H54 (cell line): ENCODE results near the gene INSIG2.

Experiments used
- DNase-seq: peaks from one replicate; pipeline ENCODE4 v3.0.0; 2011; ENCODE audit warnings: low spot score, mixed read lengths; ENCODE audit not compliant: insufficient read length
- FAIRE-seq: peaks from 3 replicates; lab custom pipeline; 2011; peaks lifted over from hg19 to GRCh38; lab: Jason Lieb, UNC
- POLR2A ChIP-seq: IDR thresholded peaks from 2 replicates; pipeline ENCODE4 v1.6.1; 2011; ENCODE audit warnings: low read depth, mild to moderate bottlenecking, low read length

INSIG2 gene

DNA sequence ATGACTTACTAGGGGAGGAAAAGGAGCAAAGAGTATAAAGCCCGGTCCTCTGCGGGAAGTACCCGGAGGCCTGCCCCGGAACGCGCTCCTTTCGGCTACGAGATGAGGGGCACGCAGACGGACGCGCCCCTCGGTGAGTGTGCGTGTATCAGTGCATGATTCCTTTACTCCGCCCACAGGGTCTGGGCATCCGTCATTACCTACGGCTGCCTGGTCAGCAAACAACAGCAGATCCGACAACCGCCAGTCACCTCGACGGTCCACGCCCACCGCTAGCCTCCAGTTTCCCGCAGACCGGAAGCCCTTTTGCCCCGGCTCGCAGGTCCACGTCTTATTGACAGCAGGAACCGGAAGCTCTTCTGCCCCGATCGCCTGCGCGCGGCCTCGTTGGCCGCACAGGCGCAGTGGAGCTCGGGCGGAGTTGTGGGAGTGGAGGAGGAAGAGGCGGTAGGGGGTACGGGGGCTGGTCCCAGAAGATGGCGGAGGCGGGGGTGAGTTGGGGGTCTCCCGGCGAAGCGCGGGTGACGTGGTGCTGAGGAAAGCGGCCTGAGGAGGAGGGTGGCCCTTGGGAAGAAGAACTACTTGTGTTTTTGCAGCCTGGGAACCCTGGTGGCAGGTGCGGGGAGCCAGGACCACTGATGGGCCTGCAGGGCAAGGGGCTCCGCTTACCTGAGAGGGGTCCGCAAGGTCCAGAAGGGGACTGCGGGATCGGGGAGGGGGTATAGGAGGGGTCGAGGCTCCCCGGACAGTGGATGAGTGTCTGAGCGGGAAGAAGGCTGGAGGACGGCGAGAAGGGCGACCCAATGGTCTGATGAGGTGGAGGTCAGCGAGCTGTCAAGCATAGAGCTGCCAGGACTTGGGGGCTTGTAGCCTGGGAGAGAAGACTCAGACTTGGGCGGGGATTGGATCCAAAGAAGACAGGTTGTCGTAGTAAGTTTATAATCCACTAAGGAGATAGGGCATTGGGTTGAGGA is at the start of gene INSIG2:
Gene INSIG2, plus strand, starts transcription at position 421 of the 974 bp plus-strand sequence. CDS start 8,086 bp downstream, outside the sequence.
- FAIRE-seq (peak; percentile 99), DNase-seq (peak; percentile 83)
- peak; percentile 45; the same call in 1 of the 2 replicates for TF ChIP-seq POLR2A

DNA sequence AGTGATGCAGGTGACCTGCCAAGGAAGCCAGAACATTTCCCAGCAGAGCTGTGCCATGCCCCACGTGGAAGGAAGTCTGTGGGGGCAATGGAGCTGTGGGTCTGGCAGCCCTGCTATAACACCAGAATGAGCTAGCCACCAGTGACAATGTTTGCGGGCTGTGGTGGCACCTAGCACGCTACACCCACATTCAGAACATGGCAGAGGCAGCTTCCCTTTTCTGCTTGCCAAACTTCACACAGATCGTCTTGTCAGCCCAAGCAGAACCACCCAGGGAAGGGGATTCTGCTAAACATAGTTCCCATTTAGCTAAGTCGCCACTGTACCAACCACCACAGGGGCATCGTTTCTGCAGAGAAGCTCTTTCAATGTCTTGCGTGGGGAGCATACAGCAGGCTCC is 47.4 kb upstream of the INSIG2 start:
- DNase-seq = no peak
- no peak for TF ChIP-seq POLR2A
- FAIRE-seq = no peak

DNA sequence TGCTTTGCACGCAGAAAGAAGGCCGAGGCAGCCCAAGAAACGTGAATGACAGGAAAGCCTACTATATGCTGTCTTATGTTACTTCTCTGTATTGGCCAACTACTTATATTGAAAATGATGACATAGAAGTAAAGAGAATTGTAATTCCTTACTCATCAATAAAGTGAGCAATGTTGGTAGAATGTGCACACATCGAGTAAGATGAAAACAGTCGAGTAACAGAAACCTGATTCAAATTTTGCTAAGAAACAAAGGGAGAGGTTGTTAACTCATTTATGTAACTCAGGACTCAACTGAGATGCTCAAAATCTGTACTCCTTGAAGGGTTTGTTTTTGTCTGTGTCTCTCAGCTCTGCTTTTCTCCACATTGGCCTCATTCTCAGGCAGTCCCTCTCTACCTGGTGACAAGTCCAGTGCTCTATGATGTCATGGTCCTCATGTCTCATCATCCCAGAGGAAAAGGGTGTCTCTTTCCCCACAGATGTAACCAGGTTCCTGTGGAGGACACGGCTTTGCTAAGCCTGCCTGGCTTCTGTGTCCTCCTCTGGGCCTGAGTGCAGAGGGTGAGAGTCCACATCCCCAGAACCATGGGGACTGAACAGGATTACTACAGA is 44.1 kb upstream of the INSIG2 start:
- TF ChIP-seq POLR2A = no peak
- FAIRE-seq (no peak), DNase-seq (no peak)

DNA sequence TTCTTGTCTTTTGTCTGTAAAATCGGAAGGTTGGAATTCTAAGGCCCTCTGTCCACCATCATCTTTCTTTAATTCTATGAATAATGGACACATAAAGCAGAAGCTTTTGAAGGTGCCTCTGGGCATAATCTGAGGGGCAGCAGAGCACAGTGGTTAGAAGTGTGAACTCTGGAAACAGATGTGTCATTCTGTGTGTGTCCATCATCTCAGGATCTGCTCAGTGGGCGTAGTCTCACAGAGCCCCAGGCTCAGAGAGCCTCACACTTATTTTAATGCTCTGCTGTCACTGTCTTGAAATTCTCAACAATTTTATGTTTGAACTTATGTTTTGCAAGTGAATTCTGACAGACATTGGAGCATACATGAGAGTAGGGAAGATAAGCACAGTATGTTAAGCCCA is 43.4 kb upstream of the INSIG2 start:
- DNase-seq (no peak), FAIRE-seq (no peak)
- no peak for TF ChIP-seq POLR2A

DNA sequence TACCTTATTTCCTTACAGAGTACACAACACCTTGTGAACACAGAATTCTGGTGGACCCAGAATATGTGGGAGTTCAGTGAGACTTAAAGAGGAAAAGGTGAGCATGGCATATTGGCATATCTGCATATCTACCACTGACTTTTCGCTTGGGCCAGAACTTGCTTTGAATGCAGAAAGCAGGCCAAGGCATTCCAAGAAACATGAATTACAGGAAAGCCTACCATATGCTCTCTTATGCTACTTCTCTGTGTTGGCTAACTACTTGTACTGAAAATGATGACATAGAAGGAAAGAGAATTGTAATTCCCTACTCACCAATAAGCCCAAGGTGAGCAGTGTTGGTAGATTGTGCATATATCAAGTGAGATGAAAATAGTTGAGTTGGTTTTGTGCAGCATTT is 43.0 kb upstream of the INSIG2 start:
- no peak for DNase-seq
- FAIRE-seq = peak; percentile 38
- TF ChIP-seq POLR2A = no peak

DNA sequence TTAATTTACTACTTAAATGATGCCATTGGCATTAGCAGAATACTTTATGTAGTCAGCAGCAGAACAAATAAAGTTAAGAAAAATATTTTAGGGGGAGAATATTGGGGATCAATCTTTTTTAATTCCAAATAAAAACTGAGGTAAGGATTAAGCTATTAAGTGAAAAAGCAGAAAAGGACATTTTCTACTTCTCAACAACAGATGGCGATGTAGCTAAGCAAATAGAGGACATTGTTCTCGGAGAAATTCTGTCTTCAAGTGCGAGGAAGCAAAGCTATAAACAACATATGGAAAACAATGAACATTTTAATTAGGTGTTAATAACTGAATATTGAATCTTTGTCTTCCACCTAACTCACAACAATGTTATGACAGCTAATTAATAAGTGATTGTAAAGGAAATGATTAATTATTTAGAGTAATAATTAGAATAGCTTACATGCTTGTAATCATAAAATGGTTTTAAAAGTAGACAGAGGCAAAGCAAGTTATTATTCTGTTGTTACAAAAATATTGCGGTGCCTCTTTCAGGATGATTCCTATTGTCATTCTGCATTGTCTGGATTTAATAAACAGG is 41.5 kb upstream of the INSIG2 start:
- TF ChIP-seq POLR2A = no peak
- DNase-seq = no peak
- peak; percentile 36 for FAIRE-seq

DNA sequence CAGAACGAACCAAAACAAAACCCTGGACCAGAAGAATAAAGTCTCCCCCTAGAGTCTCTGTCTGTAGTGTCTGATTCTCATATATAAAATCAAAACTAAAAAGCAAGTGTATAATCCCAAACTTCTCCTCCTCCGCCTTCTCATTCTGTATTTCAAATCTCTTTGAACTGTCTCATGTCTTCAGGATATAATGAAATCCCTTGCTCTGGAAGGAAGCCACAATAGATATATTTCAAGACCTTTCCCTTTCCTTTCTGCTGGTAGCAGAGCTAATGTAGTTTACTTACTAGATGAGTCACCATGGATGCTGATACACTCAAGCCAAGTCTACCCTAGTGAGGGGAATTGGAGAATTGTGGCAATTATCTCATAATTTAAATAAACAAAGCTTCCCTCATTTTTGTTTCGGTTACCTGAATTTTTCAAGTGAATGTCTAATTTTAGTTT is 40.9 kb upstream of the INSIG2 start:
- no peak for DNase-seq
- peak; percentile 30 for FAIRE-seq
- TF ChIP-seq POLR2A = no peak

DNA sequence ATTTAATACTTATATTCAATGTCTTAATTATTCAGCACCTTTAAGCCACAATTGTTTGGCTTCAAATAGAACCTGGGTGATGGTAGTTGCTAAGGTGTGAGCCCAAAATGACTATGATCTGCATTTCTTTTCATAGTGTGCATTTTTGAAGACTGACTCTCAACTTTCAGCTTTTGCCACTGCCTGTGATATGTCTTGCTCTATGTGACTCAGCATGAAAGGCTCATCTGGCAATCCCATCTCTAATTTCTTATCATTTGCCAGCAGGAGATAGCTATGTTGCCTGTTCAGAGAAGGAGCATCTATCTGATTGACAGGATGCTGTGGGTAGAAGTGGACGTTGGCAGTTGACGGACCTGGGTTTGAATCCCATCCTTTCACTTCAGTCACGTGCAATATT is 39.9 kb upstream of the INSIG2 start:
- DNase-seq (no peak), FAIRE-seq (no peak)
- TF ChIP-seq POLR2A = no peak

DNA sequence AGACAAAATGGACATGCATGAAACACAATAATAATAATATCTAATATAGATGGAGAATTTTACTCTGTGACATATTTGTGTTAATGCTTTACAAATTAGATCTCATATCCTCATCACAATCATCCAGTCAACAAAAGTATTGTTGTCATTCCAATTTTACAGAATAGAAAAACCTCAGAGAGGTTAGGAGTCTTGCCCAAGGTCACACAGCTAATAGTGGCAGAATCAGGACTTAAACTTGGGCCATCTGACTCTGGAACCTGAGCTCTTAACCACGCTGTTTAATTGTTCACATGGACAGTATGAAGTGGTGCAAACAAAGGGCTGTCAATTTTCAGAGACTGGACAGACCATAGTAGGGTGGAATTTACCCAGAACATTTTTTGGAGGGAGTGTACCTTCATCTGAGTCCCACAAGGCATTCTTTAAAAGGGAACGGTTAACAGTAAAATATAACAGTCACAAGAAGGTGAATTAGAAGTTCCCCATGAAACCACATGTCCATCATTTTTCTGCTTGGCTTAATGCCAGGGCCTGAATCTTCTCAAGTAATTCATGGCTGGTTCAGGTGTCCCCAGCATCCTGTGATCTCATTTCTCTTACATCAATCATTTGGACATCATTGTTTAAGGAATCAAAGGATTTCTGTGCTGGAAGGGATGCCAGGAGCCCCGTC is 39.0 kb upstream of the INSIG2 start:
- FAIRE-seq (peak; percentile 33), DNase-seq (no peak)
- TF ChIP-seq POLR2A = no peak

DNA sequence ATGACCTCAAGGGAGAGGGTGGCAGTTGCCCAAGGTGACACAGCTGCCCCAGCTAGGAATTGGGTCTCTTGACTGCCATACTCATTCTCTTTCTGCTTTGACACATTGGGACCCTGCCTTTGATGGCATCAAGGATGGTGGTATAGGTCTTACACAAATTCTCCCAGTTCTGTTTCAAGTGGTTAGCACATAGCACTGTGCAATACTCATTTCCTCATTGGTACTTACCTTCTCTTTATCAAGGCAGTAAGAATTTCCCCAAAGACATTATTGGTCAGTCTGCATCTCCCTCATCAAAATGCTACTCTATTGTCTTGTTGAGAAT is 38.5 kb upstream of the INSIG2 start:
- no peak for DNase-seq
- peak; percentile 6 for FAIRE-seq

DNA sequence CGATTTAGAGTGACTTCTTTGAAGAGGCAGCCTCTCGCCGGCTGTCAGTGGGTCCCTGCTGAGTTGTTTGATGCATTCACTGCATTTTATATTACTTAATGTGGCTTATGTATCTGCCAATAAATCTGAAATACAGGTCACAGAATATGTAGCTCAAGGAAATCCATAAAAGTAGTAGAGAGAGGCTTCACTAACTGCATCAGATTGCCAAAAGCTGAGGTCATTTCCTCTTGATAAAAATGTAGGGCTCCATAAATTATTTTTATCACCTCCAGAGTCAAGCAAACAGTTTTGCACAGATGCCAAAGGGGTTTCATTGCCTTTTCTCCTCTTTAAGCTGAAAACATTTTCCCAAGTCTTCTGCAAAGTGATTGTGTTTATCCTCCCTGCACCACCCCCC is 37.9 kb upstream of the INSIG2 start:
- FAIRE-seq (peak; percentile 15), DNase-seq (no peak)
- no peak for TF ChIP-seq POLR2A

More for the DNA sequence above, 38.5 kb upstream of the INSIG2 start:
- TF ChIP-seq POLR2A = no peak

DNA sequence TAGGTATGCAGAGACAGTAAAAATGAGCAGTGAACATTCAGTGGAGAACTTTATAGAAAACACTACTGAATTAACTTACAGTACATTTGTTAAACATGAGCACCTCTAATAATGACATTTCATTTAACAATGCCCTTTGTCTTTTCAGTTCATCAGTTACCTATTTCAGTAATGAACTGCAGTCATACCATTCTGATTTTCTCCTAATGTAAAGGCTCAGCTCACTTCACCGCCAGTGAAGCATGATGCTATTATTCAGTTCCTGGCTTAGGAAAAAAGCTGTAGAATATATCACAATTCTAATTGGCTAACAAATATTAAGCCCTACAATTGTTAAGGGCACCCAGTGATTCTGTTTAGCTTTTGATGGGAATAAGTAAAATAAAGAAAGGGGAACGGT is 37.3 kb upstream of the INSIG2 start:
- no peak for TF ChIP-seq POLR2A
- no peak for DNase-seq
- no peak for FAIRE-seq

DNA sequence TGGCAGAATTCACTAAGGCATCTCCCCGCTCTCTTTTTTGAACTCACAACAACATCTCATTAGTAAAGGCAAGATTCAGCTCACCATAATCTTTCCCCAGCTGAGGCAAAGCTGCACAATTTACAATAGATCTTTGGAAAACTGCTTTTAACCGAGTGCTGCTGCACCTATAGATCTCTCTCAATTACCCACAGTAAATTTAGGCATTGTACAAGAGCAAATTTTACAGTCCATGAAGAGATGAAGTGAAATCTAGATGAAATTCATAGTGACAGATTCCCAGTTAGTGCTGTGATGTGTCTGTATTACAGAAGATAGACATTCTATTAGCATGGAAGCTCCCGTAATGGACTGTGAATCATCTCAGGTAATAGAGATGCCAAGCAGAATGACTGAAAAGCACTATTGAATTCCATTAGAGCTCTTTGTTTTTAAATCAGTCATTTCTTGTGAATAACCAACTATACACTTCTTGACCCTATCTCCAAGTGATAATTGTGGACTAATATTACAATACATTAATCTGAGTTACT is 36.4 kb upstream of the INSIG2 start:
- no peak for DNase-seq
- no peak for TF ChIP-seq POLR2A
- no peak for FAIRE-seq
